ENCODE data around the gene MRPL52. TPM values are rescaled to one million over a fixed set of nuclear protein-coding genes. Genes with fewer than 3 reads are reported as not detected.
A peak's percentile ranks its signal among the peaks of the same experiment; 100 is the strongest.

The MRPL52 gene
- total and polyA plus RNA-seq, 2 of the 13 experiments (the other 11 are each of a cell fraction or from before 2014, with no cell fraction given), result 118 to 329 TPM

DNA sequence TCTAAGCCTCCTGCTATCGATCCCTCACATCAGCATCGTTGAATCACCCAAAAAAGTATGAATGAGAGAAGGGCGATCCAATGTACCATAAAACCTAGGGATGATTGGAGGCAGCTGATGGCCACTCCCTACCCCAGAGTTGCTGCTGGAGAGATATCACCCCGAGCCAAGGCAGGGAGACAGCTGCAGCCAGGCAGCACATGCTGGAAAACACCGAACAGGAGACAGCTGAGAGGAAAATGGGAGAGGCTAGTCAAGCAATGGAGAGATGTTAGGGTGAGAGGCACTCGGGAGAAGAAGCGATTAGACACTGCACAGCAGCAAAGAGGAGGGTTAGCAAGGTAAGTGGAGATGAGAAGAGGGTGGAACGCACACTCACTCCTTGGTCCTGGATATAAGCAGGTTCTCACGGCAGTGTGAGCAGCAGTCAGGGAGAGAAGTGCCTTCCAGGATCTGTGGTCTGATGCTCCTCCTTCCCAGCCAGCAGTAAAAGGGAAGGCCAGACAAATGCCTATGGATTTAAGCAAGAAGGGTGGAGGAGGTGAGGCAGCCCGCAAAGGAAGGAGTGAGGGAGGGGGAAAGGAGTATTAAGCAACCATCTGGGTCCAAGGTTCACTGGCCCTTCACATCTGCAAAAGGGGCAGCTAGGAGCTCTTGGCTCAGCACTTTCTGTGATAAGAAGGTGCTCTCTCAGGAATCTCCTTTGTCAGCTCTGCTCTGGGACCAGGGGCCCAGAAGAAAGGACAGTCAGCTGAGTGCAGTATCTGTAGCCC is 14.6 kb upstream of the MRPL52 start, which contains the start of gene SLC7A7 (continued):
- no peak for TF ChIP-seq TSC22D2 (CRISPR knock-in tag; IDR thresholded peaks at IDR 0.05; ENCODE audit: borderline replicate concordance)
- TF ChIP-seq GATAD2A (CRISPR knock-in tag; IDR thresholded peaks at IDR 0.05), result peak; percentile 49; the same call in 1 of the 2 replicates
- no peak for TF ChIP-seq FOXO4 (CRISPR knock-in tag; conservative IDR thresholded peaks at IDR 0.05)
- peak; percentile 28; the same call in 1 of the 2 replicates for TF ChIP-seq MAFF (IDR thresholded peaks at IDR 0.05; ENCODE audit: low read depth, low read length)
- TF ChIP-seq, protein P1, sequence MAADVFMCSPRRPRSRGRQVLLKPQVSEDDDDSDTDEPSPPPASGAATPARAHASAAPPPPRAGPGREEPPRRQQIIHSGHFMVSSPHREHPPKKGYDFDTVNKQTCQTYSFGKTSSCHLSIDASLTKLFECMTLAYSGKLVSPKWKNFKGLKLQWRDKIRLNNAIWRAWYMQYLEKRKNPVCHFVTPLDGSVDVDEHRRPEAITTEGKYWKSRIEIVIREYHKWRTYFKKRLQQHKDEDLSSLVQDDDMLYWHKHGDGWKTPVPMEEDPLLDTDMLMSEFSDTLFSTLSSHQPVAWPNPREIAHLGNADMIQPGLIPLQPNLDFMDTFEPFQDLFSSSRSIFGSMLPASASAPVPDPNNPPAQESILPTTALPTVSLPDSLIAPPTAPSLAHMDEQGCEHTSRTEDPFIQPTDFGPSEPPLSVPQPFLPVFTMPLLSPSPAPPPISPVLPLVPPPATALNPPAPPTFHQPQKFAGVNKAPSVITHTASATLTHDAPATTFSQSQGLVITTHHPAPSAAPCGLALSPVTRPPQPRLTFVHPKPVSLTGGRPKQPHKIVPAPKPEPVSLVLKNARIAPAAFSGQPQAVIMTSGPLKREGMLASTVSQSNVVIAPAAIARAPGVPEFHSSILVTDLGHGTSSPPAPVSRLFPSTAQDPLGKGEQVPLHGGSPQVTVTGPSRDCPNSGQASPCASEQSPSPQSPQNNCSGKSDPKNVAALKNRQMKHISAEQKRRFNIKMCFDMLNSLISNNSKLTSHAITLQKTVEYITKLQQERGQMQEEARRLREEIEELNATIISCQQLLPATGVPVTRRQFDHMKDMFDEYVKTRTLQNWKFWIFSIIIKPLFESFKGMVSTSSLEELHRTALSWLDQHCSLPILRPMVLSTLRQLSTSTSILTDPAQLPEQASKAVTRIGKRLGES (CRISPR knock-in tag; IDR thresholded peaks at IDR 0.05; ENCODE audit: borderline replicate concordance), result no peak
- no peak for TF ChIP-seq MAF1 (CRISPR knock-in tag; IDR thresholded peaks at IDR 0.05; ENCODE audit: borderline replicate concordance)
- no peak for TF ChIP-seq ZBTB7A (CRISPR knock-in tag; IDR thresholded peaks at IDR 0.05)
- no peak for TF ChIP-seq KLF11 (CRISPR knock-in tag; IDR thresholded peaks at IDR 0.05)
- no peak for TF ChIP-seq PRDM15 (CRISPR knock-in tag; IDR thresholded peaks at IDR 0.05)
- TF ChIP-seq, protein P2, sequence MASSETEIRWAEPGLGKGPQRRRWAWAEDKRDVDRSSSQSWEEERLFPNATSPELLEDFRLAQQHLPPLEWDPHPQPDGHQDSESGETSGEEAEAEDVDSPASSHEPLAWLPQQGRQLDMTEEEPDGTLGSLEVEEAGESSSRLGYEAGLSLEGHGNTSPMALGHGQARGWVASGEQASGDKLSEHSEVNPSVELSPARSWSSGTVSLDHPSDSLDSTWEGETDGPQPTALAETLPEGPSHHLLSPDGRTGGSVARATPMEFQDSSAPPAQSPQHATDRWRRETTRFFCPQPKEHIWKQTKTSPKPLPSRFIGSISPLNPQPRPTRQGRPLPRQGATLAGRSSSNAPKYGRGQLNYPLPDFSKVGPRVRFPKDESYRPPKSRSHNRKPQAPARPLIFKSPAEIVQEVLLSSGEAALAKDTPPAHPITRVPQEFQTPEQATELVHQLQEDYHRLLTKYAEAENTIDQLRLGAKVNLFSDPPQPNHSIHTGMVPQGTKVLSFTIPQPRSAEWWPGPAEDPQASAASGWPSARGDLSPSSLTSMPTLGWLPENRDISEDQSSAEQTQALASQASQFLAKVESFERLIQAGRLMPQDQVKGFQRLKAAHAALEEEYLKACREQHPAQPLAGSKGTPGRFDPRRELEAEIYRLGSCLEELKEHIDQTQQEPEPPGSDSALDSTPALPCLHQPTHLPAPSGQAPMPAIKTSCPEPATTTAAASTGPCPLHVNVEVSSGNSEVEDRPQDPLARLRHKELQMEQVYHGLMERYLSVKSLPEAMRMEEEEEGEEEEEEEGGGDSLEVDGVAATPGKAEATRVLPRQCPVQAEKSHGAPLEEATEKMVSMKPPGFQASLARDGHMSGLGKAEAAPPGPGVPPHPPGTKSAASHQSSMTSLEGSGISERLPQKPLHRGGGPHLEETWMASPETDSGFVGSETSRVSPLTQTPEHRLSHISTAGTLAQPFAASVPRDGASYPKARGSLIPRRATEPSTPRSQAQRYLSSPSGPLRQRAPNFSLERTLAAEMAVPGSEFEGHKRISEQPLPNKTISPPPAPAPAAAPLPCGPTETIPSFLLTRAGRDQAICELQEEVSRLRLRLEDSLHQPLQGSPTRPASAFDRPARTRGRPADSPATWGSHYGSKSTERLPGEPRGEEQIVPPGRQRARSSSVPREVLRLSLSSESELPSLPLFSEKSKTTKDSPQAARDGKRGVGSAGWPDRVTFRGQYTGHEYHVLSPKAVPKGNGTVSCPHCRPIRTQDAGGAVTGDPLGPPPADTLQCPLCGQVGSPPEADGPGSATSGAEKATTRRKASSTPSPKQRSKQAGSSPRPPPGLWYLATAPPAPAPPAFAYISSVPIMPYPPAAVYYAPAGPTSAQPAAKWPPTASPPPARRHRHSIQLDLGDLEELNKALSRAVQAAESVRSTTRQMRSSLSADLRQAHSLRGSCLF (CRISPR knock-in tag; IDR thresholded peaks at IDR 0.05; ENCODE audit: borderline replicate concordance), result no peak
- TF ChIP-seq ZNF281 (CRISPR knock-in tag; IDR thresholded peaks at IDR 0.05; ENCODE audit: borderline replicate concordance), result no peak
- no peak for TF ChIP-seq MTA1 (CRISPR knock-in tag; IDR thresholded peaks at IDR 0.05; ENCODE audit: borderline replicate concordance)

Measured in HepG2 (cell line).